ENCODE measurements around the gene KAT6B.

Gene KAT6B

GRCh38 chr10:74994854-74995253 lies 168.5 kb downstream of the KAT6B start:
- FAIRE-seq: no peak

GRCh38 chr10:74995806-74996205 lies 169.4 kb downstream of the KAT6B start:
- FAIRE-seq: no peak

DNA sequence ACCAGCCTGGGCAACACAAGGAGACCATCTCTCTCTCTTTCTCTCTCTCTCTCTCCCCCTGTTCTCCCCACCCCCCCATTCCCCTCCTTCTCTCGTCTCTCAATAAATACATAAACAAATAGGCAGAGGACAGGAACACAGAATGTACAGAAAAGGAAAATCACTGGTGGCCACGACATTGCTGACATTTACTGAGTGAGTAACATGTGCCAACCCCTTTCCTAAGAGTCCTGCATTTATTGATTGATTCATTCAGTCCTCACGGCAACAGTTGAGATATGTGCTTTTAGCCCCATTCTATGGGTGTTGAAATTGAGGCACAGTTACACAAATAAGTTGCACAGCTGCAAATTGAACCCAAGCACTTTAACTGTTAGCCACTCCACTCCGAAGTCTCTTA lies 170.8 kb downstream of the KAT6B start:
- FAIRE-seq: no peak

DNA sequence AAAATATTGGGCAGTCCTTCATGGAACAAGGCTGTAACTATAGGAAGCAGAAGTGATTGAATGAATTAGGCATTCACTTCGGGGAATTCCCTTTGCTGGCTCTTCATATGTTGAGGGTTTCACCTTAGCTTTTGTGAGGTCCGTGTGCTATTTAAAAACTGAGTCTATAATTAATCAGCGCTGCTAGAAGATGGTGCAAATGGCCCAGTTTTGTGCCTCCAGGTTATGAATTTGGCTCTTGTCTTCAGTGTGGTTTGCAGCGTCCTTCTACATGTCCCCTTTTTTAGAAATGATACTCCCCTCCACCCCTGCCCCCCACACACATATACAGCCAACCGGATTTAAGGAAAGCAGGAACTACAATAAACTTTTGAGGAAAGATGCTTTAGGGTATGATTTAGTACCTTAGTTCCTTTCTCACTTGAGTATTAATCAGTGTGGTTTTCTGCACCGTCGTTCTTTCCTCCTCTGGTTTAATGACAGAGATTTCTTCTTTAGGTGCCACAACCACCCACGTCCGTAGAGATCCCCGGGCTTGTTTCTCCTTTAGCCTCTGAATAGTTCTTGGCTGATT lies 174.4 kb downstream of the KAT6B start:
- no peak for FAIRE-seq

- FAIRE-seq: no peak
Measured at GRCh38 chr10:75001715-75002350, 175.4 kb downstream of the KAT6B start.

GRCh38 chr10:75002351-75002725 lies 175.9 kb downstream of the KAT6B start:
- FAIRE-seq: no peak

GRCh38 chr10:75002967-75003594 lies 176.7 kb downstream of the KAT6B start:
- no peak for FAIRE-seq

DNA sequence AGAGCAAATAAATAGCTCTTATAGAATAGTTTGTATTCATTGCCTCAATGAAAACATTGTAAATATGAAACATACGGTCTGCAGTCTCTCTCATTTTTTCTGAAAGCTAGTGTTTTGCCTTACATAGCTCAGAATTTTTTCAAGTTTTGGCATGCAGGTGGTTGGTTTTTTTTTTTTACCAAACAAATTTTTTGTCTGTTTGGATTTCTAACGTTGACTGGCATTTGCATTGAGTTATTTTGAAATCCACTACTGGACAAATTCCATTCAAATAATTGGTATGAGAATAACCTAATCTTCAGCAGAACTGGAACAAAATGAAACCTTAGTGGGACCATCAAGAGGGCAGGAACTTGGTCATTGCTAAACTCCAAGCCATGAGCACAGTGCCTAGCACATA lies 177.5 kb downstream of the KAT6B start:
- no peak for FAIRE-seq

DNA sequence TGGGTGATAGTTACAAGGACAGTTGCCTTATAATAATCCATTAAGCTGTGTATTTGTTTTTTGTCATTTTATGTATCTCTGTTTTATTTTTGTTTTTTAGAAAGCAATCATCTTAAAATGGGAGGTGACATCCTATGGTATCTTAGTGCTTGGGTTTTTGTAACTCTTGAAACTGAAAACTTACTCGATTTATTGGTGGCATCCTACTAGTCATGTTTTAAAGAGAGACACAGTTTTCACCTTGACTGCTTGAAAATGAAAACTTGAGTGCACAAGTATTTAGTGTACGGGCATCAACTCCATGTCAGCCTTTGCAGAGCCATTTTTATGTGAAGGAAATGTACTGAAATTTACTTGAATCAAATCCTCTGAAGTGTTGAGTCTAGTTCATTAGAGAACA lies 181.2 kb downstream of the KAT6B start:
- no peak for FAIRE-seq

DNA sequence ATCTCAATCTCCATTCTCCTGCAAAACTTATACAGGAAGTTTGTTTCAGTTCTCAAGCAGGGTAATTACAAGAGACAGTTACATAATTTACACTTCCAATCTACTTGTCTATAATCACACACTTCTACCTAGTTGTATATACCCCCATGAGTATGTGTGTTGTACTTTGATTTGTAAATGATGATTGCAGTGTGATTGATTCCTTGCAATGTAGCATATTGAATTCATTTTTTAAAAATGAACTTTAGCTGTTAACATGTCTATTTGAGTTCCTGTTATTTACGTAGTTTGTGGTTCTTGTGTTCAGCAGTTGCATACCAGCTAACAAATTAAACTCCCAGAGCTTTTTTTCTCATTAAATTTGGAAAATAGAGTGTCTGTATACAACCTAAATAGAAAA lies 182.6 kb downstream of the KAT6B start:
- no peak for FAIRE-seq

GRCh38 chr10:75009426-75009825 lies 183.0 kb downstream of the KAT6B start:
- FAIRE-seq: no peak

DNA sequence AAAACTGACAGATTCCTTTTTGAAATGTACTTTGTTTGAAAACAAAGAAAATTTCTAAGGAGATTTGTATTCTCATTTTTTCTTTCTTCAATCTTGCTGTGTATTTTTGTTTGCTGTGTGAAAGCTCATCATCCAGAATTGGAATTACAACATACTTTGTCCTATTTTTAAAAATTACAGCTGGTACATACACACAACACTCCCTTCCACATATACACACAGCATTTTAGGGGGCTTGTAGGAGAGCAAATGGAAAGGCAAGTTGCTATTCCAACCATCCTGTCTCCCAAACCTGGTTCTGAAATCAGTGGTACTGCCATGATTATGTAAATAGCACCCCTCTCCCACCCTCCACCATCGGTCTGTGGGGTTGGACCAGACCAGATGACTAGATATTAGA lies 184.0 kb downstream of the KAT6B start:
- no peak for FAIRE-seq

GRCh38 chr10:75011221-75011620 lies 184.8 kb downstream of the KAT6B start:
- no peak for FAIRE-seq

DNA sequence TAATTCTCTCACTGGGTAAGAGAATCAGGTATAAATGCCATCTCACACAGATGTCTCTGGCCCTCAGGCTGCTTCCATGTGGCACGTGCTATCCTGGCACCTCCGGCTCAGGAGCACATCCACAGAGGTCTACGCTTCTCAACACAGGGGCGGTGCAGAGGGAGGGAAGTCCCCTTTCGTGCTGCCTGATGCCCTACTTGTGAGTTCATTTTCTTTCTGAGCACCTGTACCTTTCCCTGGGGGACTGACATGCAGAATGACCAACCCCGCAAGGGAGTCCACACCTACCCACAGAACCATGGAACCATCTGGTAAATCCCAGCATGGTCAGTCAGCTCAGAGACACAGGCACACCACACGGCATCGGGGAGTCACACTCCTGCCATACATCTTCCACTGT lies 186.1 kb downstream of the KAT6B start:
- FAIRE-seq: no peak

GRCh38 chr10:75013007-75013406 lies 186.6 kb downstream of the KAT6B start:
- FAIRE-seq: no peak

GRCh38 chr10:75013522-75013921 lies 187.1 kb downstream of the KAT6B start:
- no peak for FAIRE-seq

DNA sequence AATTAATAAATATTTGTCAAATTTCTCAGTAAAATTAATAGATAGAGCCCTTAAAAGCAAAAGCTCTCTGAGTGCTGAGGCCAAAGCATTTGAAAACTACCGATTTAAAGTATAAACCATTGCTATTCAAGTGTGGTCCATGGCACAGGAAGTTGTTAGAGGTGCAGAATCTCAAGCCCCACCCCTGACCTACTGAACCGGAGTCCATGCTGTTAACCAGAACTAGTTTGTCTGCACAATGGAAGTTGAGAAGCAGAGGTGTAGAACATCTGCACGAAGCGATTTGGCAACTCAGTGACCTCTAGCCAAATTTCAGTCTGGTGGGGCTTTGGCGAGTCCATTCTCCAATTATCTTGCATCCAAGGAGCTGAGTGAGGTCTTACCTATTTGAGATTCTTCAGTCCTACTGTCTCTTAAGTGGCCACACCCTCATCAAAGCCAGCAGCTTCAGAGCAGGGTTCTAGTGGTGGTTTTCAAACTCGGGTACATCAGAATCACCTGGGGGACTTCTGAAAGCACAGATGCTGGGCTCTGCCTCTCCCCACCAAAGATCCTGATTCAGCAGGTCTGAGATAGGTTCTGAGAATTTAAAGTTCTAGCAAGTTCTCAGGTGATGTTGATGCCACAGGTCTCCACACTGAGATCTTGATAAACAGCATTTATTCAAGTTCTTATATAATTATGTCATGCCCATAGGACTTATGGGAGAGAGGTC lies 188.3 kb downstream of the KAT6B start:
- no peak for FAIRE-seq

- no peak for FAIRE-seq
Measured at GRCh38 chr10:75015442-75015841, 189.0 kb downstream of the KAT6B start.

GRCh38 chr10:75016325-75016724 lies 189.9 kb downstream of the KAT6B start:
- FAIRE-seq: no peak

GRCh38 chr10:75018251-75018650 lies 191.9 kb downstream of the KAT6B start:
- FAIRE-seq: no peak

DNA sequence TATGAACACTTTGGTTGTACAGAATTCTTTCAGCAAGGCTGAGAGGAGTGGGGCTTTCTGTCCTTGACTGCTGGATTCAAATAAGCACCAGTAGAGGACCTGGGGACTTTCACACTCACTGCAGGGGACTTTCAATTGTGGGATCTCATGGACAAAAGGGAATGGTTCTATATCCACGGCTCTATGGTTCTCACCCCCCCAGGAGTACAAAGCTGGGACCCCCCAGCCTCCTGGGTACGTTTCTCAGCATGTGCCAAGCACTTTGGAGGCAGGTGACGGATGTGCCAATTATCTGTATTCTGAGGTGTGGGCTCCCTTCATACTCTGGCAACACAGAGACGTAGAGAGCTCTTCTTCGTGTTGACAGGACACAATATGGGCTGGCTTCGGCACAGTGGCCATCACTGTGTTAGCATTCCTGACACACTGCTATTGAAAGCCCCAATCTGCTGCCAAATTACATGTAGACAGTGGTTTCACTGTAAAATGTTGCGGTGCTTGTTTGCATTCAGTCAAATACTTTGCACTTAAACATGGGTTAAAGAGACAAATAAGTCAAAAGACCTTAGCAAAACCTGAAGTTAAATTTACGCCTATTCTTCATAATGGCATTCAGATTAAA lies 192.4 kb downstream of the KAT6B start:
- no peak for FAIRE-seq

- FAIRE-seq: peak; percentile 74
Measured at GRCh38 chr10:75019370-75019769, 193.0 kb downstream of the KAT6B start.

DNA sequence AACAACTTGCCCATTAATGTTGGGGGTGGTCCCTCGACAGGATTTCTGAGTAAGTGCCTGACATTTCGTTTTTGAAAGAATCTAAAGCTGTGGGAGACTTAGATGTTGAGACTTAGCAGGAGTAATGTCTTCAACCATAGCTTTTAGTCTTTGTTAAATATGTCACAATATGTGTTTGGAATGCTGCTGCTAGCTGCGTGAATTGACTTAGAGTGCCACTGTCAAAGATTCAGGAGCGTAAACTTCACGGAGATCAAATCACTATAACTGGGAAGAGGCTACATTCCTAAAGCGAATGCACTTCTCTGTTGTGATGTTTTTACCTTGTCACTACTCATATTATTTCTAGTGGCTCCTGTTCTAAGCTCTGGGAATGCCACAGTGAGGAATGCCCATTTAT lies 193.8 kb downstream of the KAT6B start:
- no peak for FAIRE-seq

Data from A204.1 (cell line).